Cardiac septum (tissue), 1 donor: ENCODE measurements around the gene FBXO21. TPM values are rescaled to one million over a fixed set of nuclear protein-coding genes. Genes with fewer than 3 reads are reported as not detected.
"Not testable (repeated sequence)": the region's sequence is repeated elsewhere in the genome, so short reads cannot be mapped to it uniquely, and the experiment has no call there.

ENCODE experiments used
- DNase-seq: peaks from one replicate; pipeline ENCODE4 v3.0.0-alpha.2; 2020; ENCODE audit warnings: low spot score
- intact Hi-C: fragments of 100-400 bp; cut with DNase I; formaldehyde crosslinking; loops from one replicate; pipeline ENCODE4 v1.14.0; 2022
- total RNA-seq: library from RNA; stranded (reverse); fragmentation: NEBNext Ultra II Directional; extraction: Animal tissue kit (Norgen Biotek cat#: 25700); gene quantifications from one replicate; pipeline ENCODE4 v1.2.1, GENCODE V29; 2021
- donor health status: DM: no; HTN: no; CAD: no.

Gene FBXO21
- total RNA-seq, 1 donor from 2014 or later = 51.9 TPM

DNA sequence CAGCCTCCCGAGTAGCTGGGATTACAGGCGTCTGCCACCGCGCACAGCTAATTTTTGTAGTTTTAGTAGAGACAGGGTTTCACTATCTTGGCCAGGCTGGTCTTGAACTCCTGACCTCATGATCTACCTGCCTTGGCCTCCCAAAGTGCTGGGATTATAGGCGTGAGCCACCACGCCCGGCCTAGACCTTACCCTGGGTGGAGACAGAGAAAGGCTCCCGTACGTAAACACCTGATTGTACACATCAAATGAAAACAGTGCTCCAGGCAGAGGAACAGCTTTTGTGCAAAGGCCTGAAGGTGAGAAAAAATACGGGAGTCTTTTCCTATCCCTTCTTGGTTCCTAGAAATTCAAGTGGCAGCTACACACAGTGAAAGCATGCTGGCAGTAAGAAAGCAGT lies 95.1 kb downstream of the FBXO21 start:
- not testable (repeated sequence) for DNase-seq
- intact Hi-C loops = loop anchor here (5.0 kb wide), 1 partner anchor 48 kb away; no protein-coding TSS in a partner anchor

DNA sequence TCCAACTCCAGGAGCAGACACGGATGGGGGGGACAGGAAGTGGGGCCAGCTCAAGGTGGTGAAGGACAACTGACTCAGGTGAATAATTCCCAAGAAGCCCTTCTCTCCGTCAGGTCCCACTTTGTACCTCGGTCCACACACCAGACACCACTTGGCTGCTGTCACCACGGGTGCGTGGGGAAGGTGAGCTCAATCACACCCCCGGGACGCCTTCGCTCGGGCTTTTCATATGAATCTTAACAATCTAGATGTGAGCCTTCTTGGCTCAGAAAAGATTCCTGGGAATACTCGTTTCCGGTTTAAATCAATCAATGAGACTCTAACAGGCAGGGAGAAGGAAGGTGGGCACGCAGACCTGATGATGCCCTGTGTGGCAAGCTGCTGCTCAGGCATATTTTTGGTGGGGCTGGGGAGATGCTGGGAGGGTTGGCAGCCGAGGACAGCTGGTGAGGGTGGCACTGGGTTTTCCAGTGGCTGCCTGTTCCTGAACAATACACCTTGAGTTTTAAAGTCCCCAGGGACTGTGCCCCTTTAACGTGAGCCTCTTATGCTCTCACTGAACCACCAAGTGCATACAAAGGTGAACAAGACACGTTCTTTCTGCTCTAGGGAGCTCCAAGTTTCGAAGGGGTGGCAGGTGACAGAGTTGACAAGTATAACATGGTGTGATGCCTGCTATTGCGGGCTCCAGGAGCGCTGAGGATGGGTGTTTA lies 96.2 kb downstream of the FBXO21 start:
- intact Hi-C loops = no loop called here
- no peak for DNase-seq

DNA sequence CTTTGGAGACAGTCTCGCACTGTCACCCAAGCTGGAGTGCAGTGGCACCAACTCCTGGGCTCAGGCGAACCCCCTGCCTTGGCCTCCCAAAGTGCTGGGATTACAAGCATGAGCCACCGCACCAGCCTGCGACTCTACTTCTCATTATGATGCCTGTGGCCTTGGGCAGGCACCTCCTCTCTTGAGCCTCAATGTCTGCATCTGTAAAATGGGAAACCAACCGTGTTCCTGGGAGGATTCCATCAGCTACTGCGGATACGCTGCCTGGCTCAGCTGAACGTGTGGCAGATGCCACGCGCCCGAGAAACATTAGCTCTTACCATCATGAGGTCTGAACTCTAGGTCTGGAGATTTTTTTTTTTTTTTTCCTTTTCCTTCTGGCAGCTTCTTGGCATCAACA lies 96.8 kb downstream of the FBXO21 start:
- DNase-seq = no peak
- intact Hi-C loops = no loop called here

DNA sequence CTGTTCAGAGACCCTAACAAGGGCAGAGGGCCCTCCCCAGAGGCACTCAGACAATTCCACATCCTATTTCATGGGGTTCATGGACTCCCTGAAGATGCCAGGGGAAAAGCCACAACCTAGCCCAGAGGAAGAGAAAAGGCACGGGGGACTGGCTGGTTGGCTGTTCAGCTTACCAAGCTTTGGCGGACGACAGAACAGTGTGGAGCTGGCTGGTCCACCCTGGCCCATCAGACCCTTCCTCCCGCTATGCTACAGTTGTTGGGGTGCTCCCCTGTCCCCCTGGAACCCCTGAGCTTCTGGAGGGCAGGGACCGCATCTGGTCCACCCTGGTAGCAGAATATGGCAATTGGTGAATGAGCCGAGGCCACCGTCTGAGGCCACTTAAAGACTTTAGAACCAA lies 97.4 kb downstream of the FBXO21 start:
- intact Hi-C loops = no loop called here
- DNase-seq = no peak

DNA sequence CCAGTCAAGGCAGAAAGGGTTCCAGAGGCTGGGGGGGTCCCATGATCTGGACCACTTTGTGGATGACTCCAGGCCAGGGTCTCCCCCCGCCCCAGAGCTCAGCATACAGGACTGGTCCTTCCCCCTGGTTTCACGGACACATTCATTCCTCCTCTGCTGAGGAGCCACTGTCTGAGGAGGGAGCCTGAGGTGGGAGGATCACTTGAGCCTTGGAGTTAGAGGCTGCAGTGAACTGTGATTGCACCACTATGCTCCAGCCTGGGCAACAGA lies 97.8 kb downstream of the FBXO21 start:
- DNase-seq = no peak
- intact Hi-C loops = no loop called here

Other genes starting within 250 kb of the FBXO21 start
- 23.7 TPM for gene TESC, start 91.1 kb downstream of the FBXO21 start, total RNA-seq
- 0.32 TPM for gene NOS1, start 171.2 kb upstream of the FBXO21 start, total RNA-seq